T-helper 2 cell treated with Interferon-gamma antibody and Interleukin-4, amounts not matched to agents 5 μg/mL and 100 μg/mL, for 36 hours (primary cell): ENCODE measurements around the gene DOCK9.
A peak's percentile ranks its signal among the peaks of the same experiment; 100 is the strongest.

Experiments used
- DNase-seq: peaks from one replicate; pipeline ENCODE4 v3.0.0; 2021; ENCODE audit warnings: low spot score
- H3K27ac Mint-ChIP-seq: one replicate; pipeline ENCODE4 v1.8.0; 2021; ENCODE audit warnings: mild to moderate bottlenecking, mixed read lengths
- H3K27me3 Mint-ChIP-seq: one replicate; pipeline ENCODE4 v1.8.0; 2021; ENCODE audit warnings: low read depth, mixed read lengths
- H3K36me3 Mint-ChIP-seq: one replicate; pipeline ENCODE4 v1.8.0; 2021; ENCODE audit warnings: low read depth, mixed read lengths
- H3K4me1 Mint-ChIP-seq: one replicate; pipeline ENCODE4 v1.8.0; 2021; ENCODE audit warnings: low read depth, mixed read lengths
- H3K4me3 Mint-ChIP-seq: one replicate; pipeline ENCODE4 v1.8.0; 2022; ENCODE audit warnings: mild to moderate bottlenecking, moderate library complexity, mixed read lengths
- H3K9me3 Mint-ChIP-seq: one replicate; pipeline ENCODE4 v1.8.0; 2021; ENCODE audit warnings: mixed read lengths

DOCK9 gene

GRCh38 chr13:98839856-98840769 lies 137.8 kb downstream of the DOCK9 start:
- peaks cover 21% of the 10 kb centered on the region for H3K36me3 Mint-ChIP-seq
- DNase-seq = peak; percentile 23
- no peaks in the 10 kb centered on the region for H3K9me3 Mint-ChIP-seq

GRCh38 chr13:98838776-98839175 lies 139.1 kb downstream of the DOCK9 start:
- no peak overlapping the region for H3K27ac Mint-ChIP-seq
- no peak for DNase-seq
- H3K9me3 Mint-ChIP-seq = no peaks in the 10 kb centered on the region
- no peaks in the 10 kb centered on the region for H3K27me3 Mint-ChIP-seq
- H3K4me3 Mint-ChIP-seq = no peak overlapping the region
- H3K36me3 Mint-ChIP-seq = peaks cover 22% of the 10 kb centered on the region
- H3K4me1 Mint-ChIP-seq = peaks cover 3% of the 10 kb centered on the region

More at GRCh38 chr13:98839856-98840769, 137.8 kb downstream of the DOCK9 start:
- Mint-ChIP-seq H3K27me3 (no peaks in the 10 kb centered on the region), H3K27ac (no peak overlapping the region), H3K4me1 (peaks cover 3% of the 10 kb centered on the region), H3K4me3 (no peak overlapping the region)

- Mint-ChIP-seq H3K4me3 (no peak overlapping the region), H3K27ac (no peak overlapping the region), H3K36me3 (peaks cover 16% of the 10 kb centered on the region), H3K4me1 (peaks cover 3% of the 10 kb centered on the region), H3K27me3 (no peaks in the 10 kb centered on the region), H3K9me3 (no peaks in the 10 kb centered on the region)
- no peak for DNase-seq
These were observed 140.0 kb downstream of the DOCK9 start for GRCh38 chr13:98837896-98838295.

- Mint-ChIP-seq H3K4me3 (no peak overlapping the region), H3K27ac (no peak overlapping the region), H3K9me3 (no peaks in the 10 kb centered on the region), H3K27me3 (no peaks in the 10 kb centered on the region), H3K36me3 (peaks cover 18% of the 10 kb centered on the region), H3K4me1 (no peaks in the 10 kb centered on the region)
- DNase-seq = no peak
These were observed 142.7 kb downstream of the DOCK9 start for GRCh38 chr13:98835156-98835555.

GRCh38 chr13:98834254-98834960 lies 143.5 kb downstream of the DOCK9 start:
- Mint-ChIP-seq H3K27me3 (no peaks in the 10 kb centered on the region), H3K4me3 (no peak overlapping the region)

GRCh38 chr13:98831236-98831635 lies 146.6 kb downstream of the DOCK9 start:
- no peaks in the 10 kb centered on the region for H3K27me3 Mint-ChIP-seq
- DNase-seq = no peak
- peaks cover 4% of the 10 kb centered on the region for H3K4me1 Mint-ChIP-seq
- no peak overlapping the region for H3K27ac Mint-ChIP-seq
- H3K4me3 Mint-ChIP-seq = no peak overlapping the region
- peaks cover 40% of the 10 kb centered on the region for H3K36me3 Mint-ChIP-seq
- no peaks in the 10 kb centered on the region for H3K9me3 Mint-ChIP-seq

More at GRCh38 chr13:98834254-98834960, 143.5 kb downstream of the DOCK9 start:
- no peaks in the 10 kb centered on the region for H3K9me3 Mint-ChIP-seq
- DNase-seq = no peak
- H3K4me1 Mint-ChIP-seq = no peaks in the 10 kb centered on the region
- H3K36me3 Mint-ChIP-seq = peaks cover 20% of the 10 kb centered on the region
- H3K27ac Mint-ChIP-seq = no peak overlapping the region

GRCh38 chr13:98829541-98829940 lies 148.3 kb downstream of the DOCK9 start:
- Mint-ChIP-seq H3K27ac (no peak overlapping the region), H3K9me3 (no peaks in the 10 kb centered on the region), H3K4me3 (no peak overlapping the region), H3K4me1 (peaks cover 14% of the 10 kb centered on the region), H3K36me3 (peaks cover 42% of the 10 kb centered on the region), H3K27me3 (no peaks in the 10 kb centered on the region)
- DNase-seq = no peak

- Mint-ChIP-seq H3K4me3 (no peak overlapping the region), H3K36me3 (peaks cover 49% of the 10 kb centered on the region), H3K27me3 (no peaks in the 10 kb centered on the region), H3K4me1 (peaks cover 14% of the 10 kb centered on the region), H3K27ac (no peak overlapping the region), H3K9me3 (no peaks in the 10 kb centered on the region)
- no peak for DNase-seq
These were observed 149.2 kb downstream of the DOCK9 start for GRCh38 chr13:98828614-98829013.

- Mint-ChIP-seq H3K36me3 (peaks cover 50% of the 10 kb centered on the region), H3K4me3 (no peak overlapping the region), H3K27ac (no peak overlapping the region), H3K9me3 (no peaks in the 10 kb centered on the region), H3K27me3 (no peaks in the 10 kb centered on the region), H3K4me1 (peaks cover 14% of the 10 kb centered on the region)
- no peak for DNase-seq
These were observed 150.4 kb downstream of the DOCK9 start for GRCh38 chr13:98827449-98827848.

GRCh38 chr13:98826146-98826545 lies 151.7 kb downstream of the DOCK9 start:
- Mint-ChIP-seq H3K27ac (peak overlapping the region; percentile 9), H3K27me3 (no peaks in the 10 kb centered on the region), H3K4me1 (peaks cover 14% of the 10 kb centered on the region), H3K36me3 (peaks cover 57% of the 10 kb centered on the region), H3K9me3 (no peaks in the 10 kb centered on the region), H3K4me3 (no peak overlapping the region)
- no peak for DNase-seq

GRCh38 chr13:98825659-98826058 lies 152.2 kb downstream of the DOCK9 start:
- no peak for DNase-seq
- H3K27me3 Mint-ChIP-seq = no peaks in the 10 kb centered on the region

GRCh38 chr13:98824376-98825160 lies 153.3 kb downstream of the DOCK9 start:
- no peaks in the 10 kb centered on the region for H3K9me3 Mint-ChIP-seq
- H3K27me3 Mint-ChIP-seq = no peaks in the 10 kb centered on the region
- no peak overlapping the region for H3K27ac Mint-ChIP-seq
- peaks cover 14% of the 10 kb centered on the region for H3K4me1 Mint-ChIP-seq
- DNase-seq = no peak
- H3K36me3 Mint-ChIP-seq = peaks cover 54% of the 10 kb centered on the region
- no peak overlapping the region for H3K4me3 Mint-ChIP-seq

More at GRCh38 chr13:98825659-98826058, 152.2 kb downstream of the DOCK9 start:
- no peak overlapping the region for H3K27ac Mint-ChIP-seq
- peaks cover 14% of the 10 kb centered on the region for H3K4me1 Mint-ChIP-seq
- no peak overlapping the region for H3K4me3 Mint-ChIP-seq
- H3K36me3 Mint-ChIP-seq = peaks cover 55% of the 10 kb centered on the region
- H3K9me3 Mint-ChIP-seq = no peaks in the 10 kb centered on the region

GRCh38 chr13:98823442-98823841 lies 154.4 kb downstream of the DOCK9 start:
- DNase-seq = no peak
- Mint-ChIP-seq H3K4me3 (no peak overlapping the region), H3K27ac (no peak overlapping the region), H3K9me3 (no peaks in the 10 kb centered on the region), H3K4me1 (peaks cover 14% of the 10 kb centered on the region), H3K36me3 (peaks cover 46% of the 10 kb centered on the region), H3K27me3 (no peaks in the 10 kb centered on the region)
